Glutamatergic neuron (in vitro differentiated cells): ENCODE results near the gene TMOD4. TPM values are rescaled to one million over a fixed set of nuclear protein-coding genes. Genes with fewer than 3 reads are reported as not detected.

Experiments
- DNase-seq: peaks from one replicate; pipeline ENCODE4 v3.0.0; 2022
- H3K27ac Mint-ChIP-seq: one replicate; pipeline ENCODE4 v1.8.0; 2020; ENCODE audit warnings: mild to moderate bottlenecking, mixed read lengths, inconsistent platforms; ENCODE audit not compliant: unreplicated experiment
- H3K27me3 Mint-ChIP-seq: one replicate; pipeline ENCODE4 v1.8.0; 2020; ENCODE audit warnings: mild to moderate bottlenecking, moderate library complexity, mixed read lengths, inconsistent platforms; ENCODE audit not compliant: unreplicated experiment
- H3K36me3 Mint-ChIP-seq: one replicate; pipeline ENCODE4 v1.8.0; 2020; ENCODE audit warnings: mild to moderate bottlenecking, mixed read lengths, inconsistent platforms; ENCODE audit not compliant: unreplicated experiment
- H3K4me1 Mint-ChIP-seq: one replicate; pipeline ENCODE4 v1.8.0; 2020; ENCODE audit warnings: mild to moderate bottlenecking, low read depth, mixed read lengths, inconsistent platforms; ENCODE audit not compliant: unreplicated experiment
- H3K4me3 Mint-ChIP-seq: one replicate; pipeline ENCODE4 v1.8.0; 2020; ENCODE audit warnings: mild to moderate bottlenecking, mixed read lengths, inconsistent platforms; ENCODE audit not compliant: unreplicated experiment
- H3K9me3 Mint-ChIP-seq: one replicate; pipeline ENCODE4 v1.8.0; 2020; ENCODE audit warnings: mild to moderate bottlenecking, moderate library complexity, mixed read lengths, inconsistent platforms; ENCODE audit not compliant: unreplicated experiment
- total RNA-seq: library from RNA; stranded (reverse); fragmentation: NEBNext Ultra II Directional; extraction: Animal tissue kit (Norgen Biotek cat#: 25700); gene quantifications from one replicate; pipeline ENCODE4 v1.2.1, GENCODE V29; 2021; ENCODE audit not compliant: unreplicated experiment
- TF ChIP-seq, protein P1 (sequence below): fragments of 200-600 bp; sonication (generic); IDR thresholded peaks from one replicate; pipeline ENCODE4 v1.5.0; 2021; ENCODE audit not compliant: partially characterized antibody, unreplicated experiment

The TMOD4 gene
- total RNA-seq, 1 donor from 2014 or later: 0.76 TPM

- H3K27me3 Mint-ChIP-seq: no peaks in the 10 kb centered on the region
- no peak overlapping the region for H3K27ac Mint-ChIP-seq
- H3K9me3 Mint-ChIP-seq: peaks cover 2% of the 10 kb centered on the region
- H3K36me3 Mint-ChIP-seq: no peaks in the 10 kb centered on the region
- peaks cover 11% of the 10 kb centered on the region for H3K4me1 Mint-ChIP-seq
- TF ChIP-seq, protein P1, sequence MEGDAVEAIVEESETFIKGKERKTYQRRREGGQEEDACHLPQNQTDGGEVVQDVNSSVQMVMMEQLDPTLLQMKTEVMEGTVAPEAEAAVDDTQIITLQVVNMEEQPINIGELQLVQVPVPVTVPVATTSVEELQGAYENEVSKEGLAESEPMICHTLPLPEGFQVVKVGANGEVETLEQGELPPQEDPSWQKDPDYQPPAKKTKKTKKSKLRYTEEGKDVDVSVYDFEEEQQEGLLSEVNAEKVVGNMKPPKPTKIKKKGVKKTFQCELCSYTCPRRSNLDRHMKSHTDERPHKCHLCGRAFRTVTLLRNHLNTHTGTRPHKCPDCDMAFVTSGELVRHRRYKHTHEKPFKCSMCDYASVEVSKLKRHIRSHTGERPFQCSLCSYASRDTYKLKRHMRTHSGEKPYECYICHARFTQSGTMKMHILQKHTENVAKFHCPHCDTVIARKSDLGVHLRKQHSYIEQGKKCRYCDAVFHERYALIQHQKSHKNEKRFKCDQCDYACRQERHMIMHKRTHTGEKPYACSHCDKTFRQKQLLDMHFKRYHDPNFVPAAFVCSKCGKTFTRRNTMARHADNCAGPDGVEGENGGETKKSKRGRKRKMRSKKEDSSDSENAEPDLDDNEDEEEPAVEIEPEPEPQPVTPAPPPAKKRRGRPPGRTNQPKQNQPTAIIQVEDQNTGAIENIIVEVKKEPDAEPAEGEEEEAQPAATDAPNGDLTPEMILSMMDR: no peak
- no peak overlapping the region for H3K4me3 Mint-ChIP-seq
- no peak for DNase-seq
Measured at GRCh38 chr1:151158326-151158725, 17.5 kb downstream of the TMOD4 start.

DNA sequence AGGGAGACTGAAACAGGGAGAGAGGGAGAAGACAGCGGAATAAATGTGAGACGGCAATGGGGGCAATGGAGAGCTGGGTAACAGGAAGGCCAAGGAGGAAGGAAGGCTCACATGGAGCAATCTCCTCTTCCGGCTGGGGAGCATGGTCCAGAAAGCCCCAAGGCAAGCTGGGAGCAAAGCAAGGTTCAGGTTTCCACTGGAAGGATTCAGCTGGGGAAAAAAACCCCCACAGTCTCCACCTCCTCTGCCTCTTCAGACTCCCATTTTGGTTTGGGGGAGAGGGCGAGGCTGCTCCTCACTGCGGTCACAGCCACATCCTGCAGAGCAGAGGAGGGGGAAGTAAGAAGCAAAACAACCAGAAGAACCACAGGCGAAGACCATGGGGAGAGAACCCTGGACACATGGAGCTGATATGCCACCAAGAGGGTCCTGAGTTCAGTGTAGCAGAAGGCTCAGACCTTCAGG is 18.7 kb downstream of the TMOD4 start:
- peaks cover 2% of the 10 kb centered on the region for H3K9me3 Mint-ChIP-seq
- no peaks in the 10 kb centered on the region for H3K36me3 Mint-ChIP-seq
- peak overlapping the region; percentile 11 for H3K4me3 Mint-ChIP-seq
- H3K4me1 Mint-ChIP-seq: peaks cover 6% of the 10 kb centered on the region
- TF ChIP-seq, protein P1: no peak
- no peaks in the 10 kb centered on the region for H3K27me3 Mint-ChIP-seq
- no peak overlapping the region for H3K27ac Mint-ChIP-seq
- DNase-seq: no peak

- peak within 1 kb of the TSS; percentile 52 for H3K27ac Mint-ChIP-seq
- peaks cover 4% of the 10 kb centered on the region for H3K9me3 Mint-ChIP-seq
- no peaks in the 10 kb centered on the region for H3K36me3 Mint-ChIP-seq
- DNase-seq: no peak
- H3K4me1 Mint-ChIP-seq: peaks cover 6% of the 10 kb centered on the region
- no peaks in the 10 kb centered on the region for H3K27me3 Mint-ChIP-seq
- TF ChIP-seq, protein P1: no peak
- peak within 1 kb of the TSS; percentile 11 for H3K4me3 Mint-ChIP-seq
Measured at GRCh38 chr1:151156515-151156819, 19.3 kb downstream of the TMOD4 start, which contains the start of gene TNFAIP8L2. TSS of gene TNFAIP8L2 (plus strand) at chr1:151156649. CDS start at chr1:151158698, 2,049 bp downstream.

DNA sequence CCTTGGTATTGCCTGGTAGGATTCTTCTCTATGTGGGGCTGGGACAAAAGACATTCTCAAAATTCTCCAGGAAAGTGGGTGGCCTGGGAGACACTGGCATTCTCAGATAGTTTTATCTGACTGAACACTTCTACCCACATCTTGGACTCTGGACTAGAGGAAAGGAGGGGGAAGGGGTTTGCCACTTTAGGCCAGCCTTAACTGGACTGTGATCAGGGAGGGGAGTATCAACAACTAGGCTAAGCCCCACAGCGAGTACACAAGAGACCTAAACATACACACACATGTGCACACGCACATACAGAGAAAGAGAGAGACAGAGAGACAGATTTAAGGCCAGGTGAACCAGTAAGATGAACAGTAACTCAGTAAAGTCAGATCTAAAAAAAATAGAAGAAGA is 28.1 kb downstream of the TMOD4 start:
- Mint-ChIP-seq H3K4me1 (peaks cover 29% of the 10 kb centered on the region), H3K4me3 (peak overlapping the region; percentile 99), H3K27me3 (peaks cover 7% of the 10 kb centered on the region), H3K36me3 (no peaks in the 10 kb centered on the region), H3K9me3 (peaks cover 9% of the 10 kb centered on the region), H3K27ac (no peak overlapping the region)
- TF ChIP-seq, protein P1: no peak
- no peak for DNase-seq

- H3K27ac Mint-ChIP-seq: peak overlapping the region; percentile 74
- TF ChIP-seq, protein P1: no peak
- no peak for DNase-seq
- peaks cover 7% of the 10 kb centered on the region for H3K27me3 Mint-ChIP-seq
- H3K4me1 Mint-ChIP-seq: peaks cover 29% of the 10 kb centered on the region
- H3K4me3 Mint-ChIP-seq: peak overlapping the region; percentile 99
- no peaks in the 10 kb centered on the region for H3K36me3 Mint-ChIP-seq
- H3K9me3 Mint-ChIP-seq: peaks cover 9% of the 10 kb centered on the region
Measured at GRCh38 chr1:151147132-151147503, 28.7 kb downstream of the TMOD4 start.
